GM12878 (cell line): ENCODE results near the gene ZCCHC24. TPM values are rescaled to one million over a fixed set of nuclear protein-coding genes. Genes with fewer than 3 reads are reported as not detected.

Experiments
- ATAC-seq: fragments of 200-7000 bp; cut with Tn5 transposase; 3 replicates; pipeline ENCODE4 v1.9.1; 2020; ENCODE audit warnings: mild to moderate bottlenecking, moderate library complexity
- BruUV-seq: library from RNA; stranded (reverse); fragments of 400-500 nt; replicated peaks from 2 replicates; lab custom pipeline; 2021; lab: Mats Ljungman, UMichigan
- CTCF ChIA-PET: fragments of 300-600 bp; sonication (Branson Sonifier 250); formaldehyde crosslinking; extraction: SDS; loops from one replicate; lab custom pipeline; 2021; ENCODE audit warnings: inconsistent platforms; lab: Yijun Ruan, JAX
- POLR2A ChIA-PET: fragments of 350-600 bp; formaldehyde crosslinking; extraction: SDS; loops from one replicate; lab custom pipeline; 2021; ENCODE audit warnings: inconsistent platforms; lab: Charles Lee
- RAD21 ChIA-PET: fragments of 300-600 bp; sonication (Branson Sonifier 250); formaldehyde crosslinking; loops from one replicate; lab custom pipeline; 2023; ENCODE audit warnings: antibody characterized with exemption; ENCODE audit not compliant: unreplicated experiment; lab: Charles Lee
- SMC1A ChIA-PET: fragments of 300-600 bp; sonication (Branson Sonifier 250); formaldehyde crosslinking; loops from one replicate; lab custom pipeline; 2023; ENCODE audit not compliant: unreplicated experiment, uncharacterized antibody; lab: Charles Lee
- DNase-seq: peaks from one replicate; pipeline ENCODE4 v3.0.0-alpha.2; 2011; ENCODE audit warnings: low read depth, low spot score
- FAIRE-seq: peaks from 3 replicates; lab custom pipeline; 2011; peaks lifted over from hg19 to GRCh38; lab: Jason Lieb, UNC
- H2AFZ ChIP-seq: 2 replicates; pipeline ENCODE4 v1.6.0; 2011; ENCODE audit warnings: low read depth, low read length, control low read depth; ENCODE audit not compliant: control insufficient read depth
- H3K27ac ChIP-seq: 2 replicates; pipeline ENCODE4 v1.5.1; 2011; ENCODE audit warnings: control low read depth; ENCODE audit not compliant: control insufficient read depth, insufficient read depth
- H3K27me3 ChIP-seq, 2 experiments: replicated peaks in 1 of 2; 2 replicates each; pipeline versions ENCODE4 v1.6.0 to v1.6.1; 2011; ENCODE audit warnings: low read length in 1 of 2; ENCODE audit not compliant: control insufficient read depth in 2 of 2, insufficient read depth in 2 of 2
- H3K36me3 ChIP-seq, 2 experiments: 2 replicates each; pipeline ENCODE4 v1.5.1; 2011; ENCODE audit warnings: low read length in 1 of 2; ENCODE audit not compliant: control insufficient read depth in 2 of 2, insufficient read depth in 2 of 2
- H3K4me1 ChIP-seq: 2 replicates; pipeline ENCODE4 v1.6.1; 2011; ENCODE audit warnings: mild to moderate bottlenecking, low read length, moderate library complexity, mixed read lengths; ENCODE audit not compliant: control insufficient read depth, insufficient read depth
- H3K4me2 ChIP-seq: 2 replicates; pipeline ENCODE4 v1.6.0; 2011; ENCODE audit warnings: control low read depth; ENCODE audit not compliant: control insufficient read depth, insufficient read depth
- H3K4me3 ChIP-seq: fragments of 200-600 bp; sonication (generic); 2 replicates; pipeline ENCODE4 v1.5.1; 2016
- H3K79me2 ChIP-seq: 2 replicates; pipeline ENCODE4 v1.6.0; 2011; ENCODE audit warnings: low read length; ENCODE audit not compliant: control insufficient read depth, insufficient read depth
- H3K9ac ChIP-seq: 2 replicates; pipeline ENCODE4 v1.8.0; 2011; ENCODE audit warnings: low read length, control low read depth, mixed read lengths; ENCODE audit not compliant: control insufficient read depth, insufficient read depth
- H3K9me3 ChIP-seq: replicated peaks from 3 replicates; pipeline ENCODE4 v1.5.1; 2011; ENCODE audit warnings: mild to moderate bottlenecking, low read length; ENCODE audit not compliant: control insufficient read depth, insufficient read depth
- H4K20me1 ChIP-seq: 2 replicates; pipeline ENCODE4 v1.6.0; 2011; ENCODE audit not compliant: control insufficient read depth, insufficient read depth
- ATF7 ChIP-seq: fragments of 450-650 bp; IDR thresholded peaks from 2 replicates; pipeline ENCODE4 v1.6.1; 2016; ENCODE audit warnings: low read depth, mild to moderate bottlenecking
- CREB1 ChIP-seq: IDR thresholded peaks from 2 replicates; pipeline ENCODE4 v1.6.1; 2012; ENCODE audit warnings: low read depth, mild to moderate bottlenecking, inconsistent platforms
- HDAC6 ChIP-seq: fragments of 200-600 bp; sonication (generic); IDR thresholded peaks from one replicate; pipeline ENCODE4 v1.8.0; 2017; ENCODE audit warnings: antibody characterized with exemption; ENCODE audit not compliant: unreplicated experiment
- JUNB ChIP-seq: IDR thresholded peaks from 2 replicates; pipeline ENCODE4 v1.6.1; 2016; ENCODE audit warnings: antibody characterized with exemption, mild to moderate bottlenecking
- MXI1 ChIP-seq: fragments of 150-350 bp; IDR thresholded peaks from 2 replicates; pipeline ENCODE4 v1.6.1; 2011; ENCODE audit warnings: low read depth, mild to moderate bottlenecking, inconsistent platforms, low read length, improper control_type of control experiment
- NFIC ChIP-seq: IDR thresholded peaks from 2 replicates; pipeline ENCODE4 v1.6.1; 2012; ENCODE audit warnings: low read depth, mild to moderate bottlenecking, inconsistent platforms, low read length, moderate library complexity
- NR2C2 ChIP-seq: IDR thresholded peaks from 2 replicates; pipeline ENCODE4 v1.6.1; 2011; ENCODE audit warnings: borderline replicate concordance, low read depth; ENCODE audit not compliant: control insufficient read depth, insufficient read length
- RAD21 ChIP-seq: IDR thresholded peaks from 2 replicates; pipeline ENCODE4 v1.6.1; 2011; ENCODE audit warnings: mild to moderate bottlenecking, low read depth, low read length, moderate library complexity; ENCODE audit not compliant: insufficient read depth
- RUNX3 ChIP-seq: IDR thresholded peaks from 2 replicates; pipeline ENCODE4 v1.6.1; 2012; ENCODE audit warnings: low read length, inconsistent platforms
- STAT3 ChIP-seq: IDR thresholded peaks from 2 replicates; pipeline ENCODE4 v1.6.1; 2011; ENCODE audit warnings: low read depth, low read length, improper control_type of control experiment
- SUPT20H ChIP-seq: IDR thresholded peaks from 2 replicates; pipeline ENCODE4 v1.6.1; 2011; ENCODE audit warnings: low read depth, mild to moderate bottlenecking, low read length, moderate library complexity, borderline replicate concordance; ENCODE audit not compliant: control insufficient read depth
- ZNF24 ChIP-seq: fragments of 450-650 bp; IDR thresholded peaks from 2 replicates; pipeline ENCODE4 v1.6.1; 2017; ENCODE audit warnings: antibody characterized with exemption, mild to moderate bottlenecking
- ZZZ3 ChIP-seq: IDR thresholded peaks from 2 replicates; pipeline ENCODE4 v1.6.1; 2011; ENCODE audit warnings: low read depth; ENCODE audit not compliant: control insufficient read depth, insufficient read length
- WGBS: methylation state at CpG from one replicate; pipeline ENCODE4 v1.1.6; 2016; ENCODE audit warnings: low lambda C conversion rate; ENCODE audit not compliant: insufficient replicate concordance, insufficient coverage; ENCODE audit errors: missing lambda C conversion rate; 5-methylcytosine and 5-hydroxymethylcytosine counted together
- in situ Hi-C: fragments of 300-500 bp; cut with MboI; formaldehyde crosslinking; loops from 9 replicates; pipeline ENCODE4 v1.14.3; 2018; ENCODE audit warnings: mixed read lengths
- intact Hi-C: fragments of 100-400 bp; cut with micrococcal nuclease; formaldehyde crosslinking; loops from one replicate; pipeline ENCODE4 v1.14.2; 2022; ENCODE audit not compliant: unreplicated experiment
- polyA plus RNA-seq, 11 experiments: library from polyadenylated mRNA; depleted of rRNA in 4 of 11; unstranded in 6 of 11; stranded (reverse) in 5 of 11; fragments of >200 nt; fragmentation: Nextera tagmentation in 4 of 11; fragmentation: Illumina TruSeq in 1 of 11; extraction: Ambion mirVana in 4 of 11; extraction: Trizol in 1 of 11; gene quantifications; 1 replicate in 1 of 11; 2 replicates in 10 of 11; pipeline versions ENCODE4 v1.2.1 to v1.2.3, GENCODE V29; 2011 to 2016; ENCODE audit warnings: inconsistent platforms in 2 of 11, missing spikeins in 2 of 11, low read depth in 1 of 11
- total RNA-seq, 4 experiments: library from RNA; depleted of rRNA in 3 of 4; stranded (reverse); fragments of >200 nt in 3 of 4; fragmentation: Illumina TruSeq in 1 of 4; extraction: Trizol in 1 of 4; gene quantifications; 2 replicates each; pipeline versions ENCODE4 v1.2.1 to v1.2.3, GENCODE V29; 2013 to 2021
- TF ChIP-seq, protein P1 (sequence below): fragments of 450-650 bp; formaldehyde crosslinking; IDR thresholded peaks from 2 replicates; pipeline ENCODE4 v1.4.0; 2022; ENCODE audit warnings: mild to moderate bottlenecking, moderate library complexity

The ZCCHC24 gene
- total and polyA plus RNA-seq, 10 of the 15 experiments (the other 5 are each of a cell fraction or from before 2014, with no cell fraction given) = 0.02 to 0.62 (median 0.04) TPM; not detected in 4

DNA sequence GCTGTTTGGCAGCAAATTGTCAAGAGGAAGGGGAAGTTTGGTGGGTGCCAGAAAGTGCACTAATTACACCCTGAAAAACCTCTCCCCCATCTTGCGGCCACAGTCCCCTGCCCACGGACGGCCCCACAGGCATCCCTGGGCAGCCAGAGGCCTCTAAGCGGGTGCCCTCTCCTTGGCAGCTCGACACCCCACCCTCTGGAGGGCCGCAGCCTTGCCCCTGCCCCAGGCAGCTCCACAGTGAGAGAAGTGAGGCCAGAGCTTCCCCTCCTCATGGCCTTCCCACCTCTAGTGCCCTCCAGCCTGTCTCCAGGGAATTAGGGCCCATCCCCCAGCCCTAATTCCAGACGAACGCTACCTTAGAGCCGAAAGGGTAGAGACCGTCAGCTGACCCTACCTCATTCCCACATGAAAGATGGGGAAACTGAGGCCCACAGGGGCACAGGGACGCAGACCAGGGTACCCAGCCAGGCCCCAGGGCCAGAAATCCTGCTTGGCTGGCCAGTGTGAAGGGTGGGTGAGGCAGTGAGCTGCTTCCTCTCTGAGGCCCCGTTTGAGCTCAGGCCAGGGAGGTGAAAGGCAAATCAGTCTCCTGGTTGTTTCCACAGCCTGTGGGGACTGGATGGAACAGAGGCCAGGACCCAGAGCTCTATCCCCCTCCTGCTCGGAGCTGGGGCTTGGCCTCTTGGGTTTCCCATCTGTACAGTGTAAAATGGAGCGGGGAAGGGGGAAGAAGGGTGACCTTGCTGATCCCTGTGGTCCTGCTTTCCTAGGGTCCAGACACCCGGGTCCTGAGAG is 10.0 kb downstream of the ZCCHC24 start:
- in situ Hi-C loops = no loop called here
- SMC1A ChIA-PET = interaction anchor here (1.9 kb wide), 1 partner anchor 33 kb away, joined by 5 read pairs; no protein-coding TSS in a partner anchor
- POLR2A ChIA-PET = no interaction called here

DNA sequence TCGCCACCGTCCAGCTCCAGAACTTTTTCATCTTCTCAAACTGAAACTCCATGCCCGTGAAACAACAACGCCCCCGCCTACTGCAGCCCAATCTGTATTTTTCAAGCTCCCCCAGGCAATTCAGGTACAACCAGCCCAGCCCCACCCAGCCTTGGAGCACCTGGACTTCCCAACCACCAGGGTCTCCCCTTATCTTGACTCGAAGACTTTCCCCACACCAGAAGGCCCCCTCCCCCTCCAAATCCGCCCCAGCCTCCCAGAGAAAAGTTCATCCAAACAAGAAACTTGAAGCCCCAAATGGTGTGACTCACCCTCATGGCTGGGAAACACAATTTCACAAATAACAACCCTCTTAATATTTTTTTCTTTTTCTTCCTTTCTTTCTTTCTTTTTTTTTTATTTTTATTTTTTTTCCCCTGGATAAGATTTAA is 10.6 kb downstream of the ZCCHC24 start:
- WGBS = 23% methylated on average over 7 of the region's 7 CpGs
- ChIA-PET CTCF (interaction anchor here (1.0 to 1.1 kb wide), 2 partner anchors 14 to 33 kb away, joined by 3 to 4 read pairs; no protein-coding TSS in a partner anchor), POLR2A (no interaction called here), RAD21 (no interaction called here), SMC1A (interaction anchor here (1.9 kb wide), 1 partner anchor 33 kb away, joined by 5 read pairs; no protein-coding TSS in a partner anchor)
- TF ChIP-seq, protein P1, sequence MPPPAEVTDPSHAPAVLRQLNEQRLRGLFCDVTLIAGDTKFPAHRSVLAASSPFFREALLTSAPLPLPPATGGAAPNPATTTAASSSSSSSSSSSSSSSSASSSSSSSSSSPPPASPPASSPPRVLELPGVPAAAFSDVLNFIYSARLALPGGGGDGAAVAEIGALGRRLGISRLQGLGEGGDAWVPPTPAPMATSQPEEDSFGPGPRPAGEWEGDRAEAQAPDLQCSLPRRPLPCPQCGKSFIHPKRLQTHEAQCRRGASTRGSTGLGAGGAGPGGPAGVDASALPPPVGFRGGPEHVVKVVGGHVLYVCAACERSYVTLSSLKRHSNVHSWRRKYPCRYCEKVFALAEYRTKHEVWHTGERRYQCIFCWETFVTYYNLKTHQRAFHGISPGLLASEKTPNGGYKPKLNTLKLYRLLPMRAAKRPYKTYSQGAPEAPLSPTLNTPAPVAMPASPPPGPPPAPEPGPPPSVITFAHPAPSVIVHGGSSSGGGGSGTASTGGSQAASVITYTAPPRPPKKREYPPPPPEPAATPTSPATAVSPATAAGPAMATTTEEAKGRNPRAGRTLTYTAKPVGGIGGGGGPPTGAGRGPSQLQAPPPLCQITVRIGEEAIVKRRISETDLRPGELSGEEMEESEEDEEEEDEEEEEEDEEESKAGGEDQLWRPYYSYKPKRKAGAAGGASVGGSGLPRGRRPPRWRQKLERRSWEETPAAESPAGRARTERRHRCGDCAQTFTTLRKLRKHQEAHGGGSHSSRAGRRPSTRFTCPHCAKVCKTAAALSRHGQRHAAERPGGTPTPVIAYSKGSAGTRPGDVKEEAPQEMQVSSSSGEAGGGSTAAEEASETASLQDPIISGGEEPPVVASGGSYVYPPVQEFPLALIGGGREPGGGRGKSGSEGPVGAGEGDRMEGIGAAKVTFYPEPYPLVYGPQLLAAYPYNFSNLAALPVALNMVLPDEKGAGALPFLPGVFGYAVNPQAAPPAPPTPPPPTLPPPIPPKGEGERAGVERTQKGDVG (CRISPR knock-in tag) = no peak
- TF ChIP-seq CREB1 = no peak
- H3K27me3 ChIP-seq = no peaks in the 10 kb centered on the region; a peak in 1 of 4 replicates
- H3K4me1 ChIP-seq = no peaks in the 10 kb centered on the region
- in situ Hi-C loops (no loop called here), intact Hi-C loops (no loop called here)
- no peaks in the 10 kb centered on the region for H3K79me2 ChIP-seq
- no TSS peak for BruUV-seq
- no peak overlapping the region for H3K4me2 ChIP-seq
- no peaks in the 10 kb centered on the region for H3K9me3 ChIP-seq
- no peak overlapping the region for H2AFZ ChIP-seq
- H3K9ac ChIP-seq = no peak overlapping the region
- no peak for FAIRE-seq
- no peak for DNase-seq
- H3K4me3 ChIP-seq = no peak overlapping the region
- no peak overlapping the region for H3K27ac ChIP-seq
- no peaks in the 10 kb centered on the region for H3K36me3 ChIP-seq
- no peak for ATAC-seq
- H4K20me1 ChIP-seq = no peaks in the 10 kb centered on the region

More for the DNA sequence above, 10.0 kb downstream of the ZCCHC24 start:
- no peaks in the 10 kb centered on the region for H4K20me1 ChIP-seq
- ChIA-PET CTCF (no interaction called here), RAD21 (no interaction called here)
- H3K27me3 ChIP-seq = peaks cover 0 to 2% of the 10 kb centered on the region in 2 experiments; a peak in 1 of 4 replicates
- FAIRE-seq (no peak), ATAC-seq (no peak), DNase-seq (no peak)
- intact Hi-C loops = no loop called here
- no peak overlapping the region for H3K4me3 ChIP-seq
- TF ChIP-seq SUPT20H (no peak), ZZZ3 (no peak), RAD21 (no peak), JUNB (no peak), NR2C2 (no peak), HDAC6 (no peak), ATF7 (no peak), ZNF24 (no peak), MXI1 (no peak), NFIC (no peak), RUNX3 (no peak), STAT3 (no peak)
- H2AFZ ChIP-seq = no peak overlapping the region
- WGBS = 31% methylated on average over 15 of the region's 15 CpGs
- no TSS peak for BruUV-seq
- no peaks in the 10 kb centered on the region for H3K4me1 ChIP-seq
- no peaks in the 10 kb centered on the region for H3K36me3 ChIP-seq
- no peak overlapping the region for H3K27ac ChIP-seq
- no peaks in the 10 kb centered on the region for H3K9me3 ChIP-seq
- no peak overlapping the region for H3K4me2 ChIP-seq
- H3K79me2 ChIP-seq = no peaks in the 10 kb centered on the region
- no peak overlapping the region for H3K9ac ChIP-seq
